ENCODE data around the gene TOLLIP. TPM values are rescaled to one million over a fixed set of nuclear protein-coding genes. Genes with fewer than 3 reads are reported as not detected.
"Not testable (repeated sequence)": the region's sequence is repeated elsewhere in the genome, so short reads cannot be mapped to it uniquely, and the experiment has no call there.

The TOLLIP gene
- total RNA-seq, 1 experiment from 2014 or later = 42.1 TPM

GRCh38 chr11:1283091-1283511 lies 26.3 kb downstream of the TOLLIP start:
- no peak for DNase-seq (ENCODE audit: low read depth)

GRCh38 chr11:1281974-1282365 lies 27.5 kb downstream of the TOLLIP start:
- no peak for DNase-seq (ENCODE audit: low read depth)

GRCh38 chr11:1281326-1281973 lies 28.0 kb downstream of the TOLLIP start:
- DNase-seq (ENCODE audit: low read depth) = no peak

- DNase-seq (ENCODE audit: low read depth) = no peak
Observed at GRCh38 chr11:1280116-1281035, 29.1 kb downstream of the TOLLIP start.

GRCh38 chr11:1279674-1280055 lies 29.8 kb downstream of the TOLLIP start:
- DNase-seq (ENCODE audit: low read depth) = no peak

- DNase-seq (ENCODE audit: low read depth) = no peak
Observed at GRCh38 chr11:1278766-1279673, 30.4 kb downstream of the TOLLIP start.

GRCh38 chr11:1277936-1278512 lies 31.4 kb downstream of the TOLLIP start:
- no peak for DNase-seq (ENCODE audit: low read depth)

- DNase-seq (ENCODE audit: low read depth) = no peak
Observed at GRCh38 chr11:1276866-1277615, 32.4 kb downstream of the TOLLIP start.

- DNase-seq (ENCODE audit: low read depth) = no peak
Observed at GRCh38 chr11:1276041-1276790, 33.2 kb downstream of the TOLLIP start.

GRCh38 chr11:1275021-1275420 lies 34.4 kb downstream of the TOLLIP start:
- DNase-seq (ENCODE audit: low read depth) = no peak

- DNase-seq (ENCODE audit: low read depth) = no peak
Observed at GRCh38 chr11:1274501-1274900, 34.9 kb downstream of the TOLLIP start.

- DNase-seq (ENCODE audit: low read depth) = no peak
Observed at GRCh38 chr11:1272531-1272930, 36.9 kb downstream of the TOLLIP start.

- DNase-seq (ENCODE audit: low read depth) = no peak
Observed at GRCh38 chr11:1271927-1272326, 37.5 kb downstream of the TOLLIP start.

GRCh38 chr11:1271406-1271805 lies 38.0 kb downstream of the TOLLIP start:
- DNase-seq (ENCODE audit: low read depth) = no peak

- DNase-seq (ENCODE audit: low read depth) = no peak
Observed at GRCh38 chr11:1271002-1271401, 38.4 kb downstream of the TOLLIP start.

- no peak for DNase-seq (ENCODE audit: low read depth)
Observed at GRCh38 chr11:1270476-1270875, 39.0 kb downstream of the TOLLIP start.

GRCh38 chr11:1269957-1270356 lies 39.5 kb downstream of the TOLLIP start:
- no peak for DNase-seq (ENCODE audit: low read depth)

- no peak for DNase-seq (ENCODE audit: low read depth)
Observed at GRCh38 chr11:1267441-1268100, 41.9 kb downstream of the TOLLIP start.

GRCh38 chr11:1266976-1267375 lies 42.5 kb downstream of the TOLLIP start:
- not testable (repeated sequence) for DNase-seq (ENCODE audit: low read depth)

Measured in LHCN-M2 (cell line).